ENCODE data around the gene PHACTR3.

PHACTR3 gene

DNA sequence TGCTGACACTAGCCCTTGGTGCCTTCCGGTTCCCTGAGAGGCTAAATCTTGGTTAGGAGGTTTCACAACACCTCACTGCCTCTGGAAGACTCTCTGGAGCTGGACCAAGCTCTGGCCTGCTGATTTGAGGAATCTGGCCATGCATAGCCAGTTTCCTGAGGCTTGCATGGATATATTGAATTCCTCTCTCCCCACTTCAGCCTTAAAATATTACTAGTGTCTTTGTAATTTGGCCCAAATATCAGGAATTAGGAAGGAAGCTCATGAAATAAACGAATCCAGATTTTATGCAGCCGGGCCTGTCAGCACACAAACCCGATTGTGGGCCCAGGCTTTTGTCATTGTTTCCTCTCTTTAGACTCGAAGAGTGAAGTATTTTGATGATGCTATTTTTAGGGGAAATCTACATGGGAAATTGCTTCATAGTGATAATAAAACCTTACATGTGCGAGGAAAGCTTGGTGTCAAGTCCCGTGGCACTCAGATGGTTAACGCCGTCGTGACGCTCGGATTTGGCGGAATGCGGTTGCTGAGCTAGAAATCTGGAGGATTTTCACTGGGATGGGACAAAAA lies 144.4 kb downstream of the PHACTR3 start:
- Histone ChIP-seq H3K36me3 (replicated peaks; ENCODE audit: insufficient read depth, low read length) (no peaks in the 10 kb centered on the region), H2AFZ (ENCODE audit: low read length) (no peak overlapping the region), H3F3A (ENCODE audit: insufficient read depth, low read length) (peaks cover 15% of the 10 kb centered on the region), H3K79me2 (ENCODE audit: low read length) (no peaks in the 10 kb centered on the region), H3K9ac (ENCODE audit: low read length) (no peak overlapping the region), H3K9me3 (replicated peaks; ENCODE audit: insufficient read depth, low read length) (no peaks in the 10 kb centered on the region), H3K27me3 (replicated peaks; ENCODE audit: insufficient read depth, low read length) (peaks cover 4% of the 10 kb centered on the region; the same call in 1 of the 2 replicates), H3K9me2 (replicated peaks; ENCODE audit: insufficient read depth, low read length) (no peaks in the 10 kb centered on the region), H3K4me1 (ENCODE audit: low read length) (peaks cover 28% of the 10 kb centered on the region), H3K27ac (ENCODE audit: low read length) (no peak overlapping the region), H3K4me3 (ENCODE audit: low read length) (no peak overlapping the region), H4K20me1 (ENCODE audit: insufficient read depth, low read length) (no peaks in the 10 kb centered on the region), H3K4me2 (ENCODE audit: low read depth, low read length) (no peak overlapping the region)
- no peak for DNase-seq
- no peak for TF ChIP-seq EZH2 (optimal IDR thresholded peaks at IDR 0.05; ENCODE audit: low read depth, low read length)
- TF ChIP-seq EZH2phosphoT487 (IDR thresholded peaks at IDR 0.05; ENCODE audit: low read length), result no peak
- TF ChIP-seq, protein P1, sequence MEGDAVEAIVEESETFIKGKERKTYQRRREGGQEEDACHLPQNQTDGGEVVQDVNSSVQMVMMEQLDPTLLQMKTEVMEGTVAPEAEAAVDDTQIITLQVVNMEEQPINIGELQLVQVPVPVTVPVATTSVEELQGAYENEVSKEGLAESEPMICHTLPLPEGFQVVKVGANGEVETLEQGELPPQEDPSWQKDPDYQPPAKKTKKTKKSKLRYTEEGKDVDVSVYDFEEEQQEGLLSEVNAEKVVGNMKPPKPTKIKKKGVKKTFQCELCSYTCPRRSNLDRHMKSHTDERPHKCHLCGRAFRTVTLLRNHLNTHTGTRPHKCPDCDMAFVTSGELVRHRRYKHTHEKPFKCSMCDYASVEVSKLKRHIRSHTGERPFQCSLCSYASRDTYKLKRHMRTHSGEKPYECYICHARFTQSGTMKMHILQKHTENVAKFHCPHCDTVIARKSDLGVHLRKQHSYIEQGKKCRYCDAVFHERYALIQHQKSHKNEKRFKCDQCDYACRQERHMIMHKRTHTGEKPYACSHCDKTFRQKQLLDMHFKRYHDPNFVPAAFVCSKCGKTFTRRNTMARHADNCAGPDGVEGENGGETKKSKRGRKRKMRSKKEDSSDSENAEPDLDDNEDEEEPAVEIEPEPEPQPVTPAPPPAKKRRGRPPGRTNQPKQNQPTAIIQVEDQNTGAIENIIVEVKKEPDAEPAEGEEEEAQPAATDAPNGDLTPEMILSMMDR (IDR thresholded peaks at IDR 0.05; ENCODE audit: low read length), result no peak

DNA sequence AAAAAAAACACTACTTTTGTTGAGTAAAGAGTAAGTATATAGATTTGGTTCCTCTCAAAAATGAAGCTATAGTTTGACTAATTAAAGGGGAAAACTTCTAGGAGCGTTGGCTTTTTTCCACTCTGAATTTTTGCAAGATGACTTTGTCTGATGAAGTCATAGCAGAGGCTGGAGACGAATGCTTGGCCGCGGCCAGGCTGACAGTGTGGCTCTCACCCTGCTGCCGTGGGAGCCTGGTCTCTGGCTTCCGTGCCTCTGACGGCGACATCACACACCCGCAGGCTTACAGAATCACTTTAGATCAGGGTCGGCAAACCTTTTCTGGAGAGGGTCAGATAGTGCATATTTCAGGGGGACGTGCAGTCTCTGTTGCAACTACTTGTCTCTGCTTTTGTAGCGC lies 145.0 kb downstream of the PHACTR3 start:
- H2AFZ ChIP-seq (ENCODE audit: low read length), result no peak overlapping the region
- H3K79me2 ChIP-seq (ENCODE audit: low read length), result no peaks in the 10 kb centered on the region
- H3F3A ChIP-seq (ENCODE audit: insufficient read depth, low read length), result peaks cover 15% of the 10 kb centered on the region
- H3K4me1 ChIP-seq (ENCODE audit: low read length), result peaks cover 32% of the 10 kb centered on the region
- TF ChIP-seq EZH2 (optimal IDR thresholded peaks at IDR 0.05; ENCODE audit: low read depth, low read length), result no peak
- TF ChIP-seq EZH2phosphoT487 (IDR thresholded peaks at IDR 0.05; ENCODE audit: low read length), result no peak
- TF ChIP-seq, protein P1 (IDR thresholded peaks at IDR 0.05; ENCODE audit: low read length), result no peak
- H3K4me3 ChIP-seq (ENCODE audit: low read length), result no peak overlapping the region
- no peaks in the 10 kb centered on the region for H3K9me2 ChIP-seq (replicated peaks; ENCODE audit: insufficient read depth, low read length)
- peaks cover 4% of the 10 kb centered on the region; the same call in 1 of the 2 replicates for H3K27me3 ChIP-seq (replicated peaks; ENCODE audit: insufficient read depth, low read length)
- H3K4me2 ChIP-seq (ENCODE audit: low read depth, low read length), result no peak overlapping the region
- no peaks in the 10 kb centered on the region for H4K20me1 ChIP-seq (ENCODE audit: insufficient read depth, low read length)
- no peaks in the 10 kb centered on the region for H3K9me3 ChIP-seq (replicated peaks; ENCODE audit: insufficient read depth, low read length)
- no peaks in the 10 kb centered on the region for H3K36me3 ChIP-seq (replicated peaks; ENCODE audit: insufficient read depth, low read length)
- no peak overlapping the region for H3K27ac ChIP-seq (ENCODE audit: low read length)
- no peak overlapping the region for H3K9ac ChIP-seq (ENCODE audit: low read length)
- no peak for DNase-seq

DNA sequence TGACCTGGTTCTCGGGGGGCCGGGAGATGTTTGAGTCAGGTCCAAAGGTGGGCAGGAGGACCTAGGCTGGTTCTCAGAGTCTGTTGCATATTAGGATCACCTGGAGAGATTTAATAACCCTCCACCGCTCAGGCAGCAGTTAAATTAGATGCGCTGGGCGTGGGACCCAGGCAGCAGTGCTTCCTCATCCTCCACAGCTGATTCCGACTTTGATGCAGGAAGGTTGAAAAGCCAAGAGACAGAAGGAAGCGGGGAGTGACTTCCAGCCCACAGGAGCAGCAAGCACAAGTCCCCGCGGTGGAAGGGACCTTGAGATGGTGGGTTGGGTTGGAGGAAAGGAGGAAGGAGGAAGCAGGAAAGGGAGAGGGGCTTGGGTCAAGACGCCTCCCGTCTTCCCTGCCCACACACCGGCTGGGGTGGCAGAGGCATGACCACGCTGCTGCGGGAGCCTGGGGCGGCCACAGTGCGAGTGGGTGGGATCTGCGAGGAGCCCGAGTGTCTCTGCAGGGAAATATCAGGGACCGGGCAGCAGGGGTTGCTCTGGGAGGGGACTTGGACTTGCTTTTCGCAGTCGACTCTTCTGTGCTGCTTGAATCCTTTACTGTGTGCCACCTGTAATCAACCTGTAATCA lies 146.0 kb downstream of the PHACTR3 start:
- Histone ChIP-seq H3K9me2 (replicated peaks; ENCODE audit: insufficient read depth, low read length) (no peaks in the 10 kb centered on the region), H2AFZ (ENCODE audit: low read length) (no peak overlapping the region), H3K4me1 (ENCODE audit: low read length) (peaks cover 32% of the 10 kb centered on the region), H3K9ac (ENCODE audit: low read length) (no peak overlapping the region), H3K79me2 (ENCODE audit: low read length) (no peaks in the 10 kb centered on the region), H3K36me3 (replicated peaks; ENCODE audit: insufficient read depth, low read length) (no peaks in the 10 kb centered on the region), H3K4me3 (ENCODE audit: low read length) (no peak overlapping the region), H3K27me3 (replicated peaks; ENCODE audit: insufficient read depth, low read length) (peaks cover 4% of the 10 kb centered on the region; the same call in 1 of the 2 replicates), H3K4me2 (ENCODE audit: low read depth, low read length) (no peak overlapping the region), H3F3A (ENCODE audit: insufficient read depth, low read length) (peaks cover 15% of the 10 kb centered on the region), H3K9me3 (replicated peaks; ENCODE audit: insufficient read depth, low read length) (no peaks in the 10 kb centered on the region), H3K27ac (ENCODE audit: low read length) (no peak overlapping the region), H4K20me1 (ENCODE audit: insufficient read depth, low read length) (no peaks in the 10 kb centered on the region)
- TF ChIP-seq EZH2phosphoT487 (IDR thresholded peaks at IDR 0.05; ENCODE audit: low read length), result no peak
- TF ChIP-seq, protein P1 (IDR thresholded peaks at IDR 0.05; ENCODE audit: low read length), result no peak
- no peak for TF ChIP-seq EZH2 (optimal IDR thresholded peaks at IDR 0.05; ENCODE audit: low read depth, low read length)
- DNase-seq, result no peak

All from MM.1S (cell line).